Parathyroid adenoma (tissue), 2 donors: ENCODE data around the gene ZBTB3.

Experiments
- H2AFZ ChIP-seq: fragments of 300-600 bp; sonication (generic); one replicate; pipeline ENCODE4 v1.7.0; 2017; ENCODE audit warnings: antibody characterized with exemption, mild to moderate bottlenecking
- H3K27ac ChIP-seq: fragments of 300-600 bp; sonication (generic); one replicate; pipeline ENCODE4 v1.7.0; 2017
- H3K27me3 ChIP-seq: fragments of 300-600 bp; sonication (generic); one replicate; pipeline ENCODE4 v1.7.0; 2017; ENCODE audit warnings: low read length; ENCODE audit not compliant: control insufficient read depth, insufficient read depth
- H3K36me3 ChIP-seq: fragments of 300-600 bp; sonication (generic); one replicate; pipeline ENCODE4 v1.7.0; 2017; ENCODE audit warnings: low read length; ENCODE audit not compliant: control insufficient read depth, insufficient read depth
- H3K4me1 ChIP-seq: fragments of 300-600 bp; sonication (generic); one replicate; pipeline ENCODE4 v1.7.0; 2017; ENCODE audit warnings: control low read depth
- H3K4me2 ChIP-seq: fragments of 300-600 bp; sonication (generic); one replicate; pipeline ENCODE4 v1.7.0; 2017; ENCODE audit warnings: low read length
- H3K4me3 ChIP-seq: fragments of 300-600 bp; sonication (generic); one replicate; pipeline ENCODE4 v1.7.0; 2017; ENCODE audit warnings: low read depth, low read length
- H3K79me2 ChIP-seq: fragments of 300-600 bp; sonication (generic); one replicate; pipeline ENCODE4 v1.7.0; 2017; ENCODE audit warnings: control low read depth
- H3K9ac ChIP-seq: fragments of 300-600 bp; sonication (generic); one replicate; pipeline ENCODE4 v1.7.0; 2017; ENCODE audit warnings: mild to moderate bottlenecking
- H3K9me3 ChIP-seq: fragments of 300-600 bp; sonication (generic); one replicate; pipeline ENCODE4 v1.7.0; 2017; ENCODE audit warnings: low read length; ENCODE audit not compliant: control insufficient read depth
- CTCF ChIP-seq: fragments of 300-600 bp; sonication (generic); IDR thresholded peaks from one replicate; pipeline ENCODE4 v1.7.0; 2017; ENCODE audit warnings: antibody characterized with exemption, mild to moderate bottlenecking
- donor health status: primary hyperparathyroidism.

Gene ZBTB3

GRCh38 chr11:62728171-62728988 lies 25.6 kb downstream of the ZBTB3 start, which contains the start of gene TTC9C:
TTC9C (plus strand) TSS chr11:62728486; CDS start chr11:62728849, 363 bp downstream.
- peak within 1 kb of the TSS; percentile 28 for H3K9ac ChIP-seq
- peaks cover 9% of the 10 kb centered on the region for H3K4me1 ChIP-seq
- no peak for TF ChIP-seq CTCF

GRCh38 chr11:62727872-62728170 lies 26.1 kb downstream of the ZBTB3 start:
- H3K4me2 ChIP-seq = peak overlapping the region; percentile 94

More at GRCh38 chr11:62728171-62728988, 25.6 kb downstream of the ZBTB3 start, which contains the start of gene TTC9C:
- H3K4me2 ChIP-seq = peak within 1 kb of the TSS; percentile 94
- H3K36me3 ChIP-seq = no peaks in the 10 kb centered on the region
- H3K9me3 ChIP-seq = no peaks in the 10 kb centered on the region
- H2AFZ ChIP-seq = peak within 1 kb of the TSS; percentile 88
- H3K79me2 ChIP-seq = peaks cover 32% of the 10 kb centered on the region
- peak within 1 kb of the TSS; percentile 88 for H3K4me3 ChIP-seq
- peak within 1 kb of the TSS; percentile 94 for H3K27ac ChIP-seq
- H3K27me3 ChIP-seq = no peaks in the 10 kb centered on the region

GRCh38 chr11:62727165-62727871 lies 26.6 kb downstream of the ZBTB3 start, which contains the start of gene HNRNPUL2:
HNRNPUL2 (minus strand) TSS chr11:62727457; CDS start chr11:62727156, 301 bp downstream.
- H2AFZ ChIP-seq = peak within 1 kb of the TSS; percentile 88
- peak; percentile 5 for TF ChIP-seq CTCF
- H3K4me2 ChIP-seq = peak within 1 kb of the TSS; percentile 94
- no peaks in the 10 kb centered on the region for H3K9me3 ChIP-seq
- peak within 1 kb of the TSS; percentile 94 for H3K27ac ChIP-seq
- H3K9ac ChIP-seq = peak within 1 kb of the TSS; percentile 28
- peaks cover 41% of the 10 kb centered on the region for H3K79me2 ChIP-seq
- H3K4me1 ChIP-seq = peaks cover 9% of the 10 kb centered on the region
- H3K4me3 ChIP-seq = peak within 1 kb of the TSS; percentile 88
- H3K27me3 ChIP-seq = no peaks in the 10 kb centered on the region
- no peaks in the 10 kb centered on the region for H3K36me3 ChIP-seq

More at GRCh38 chr11:62727872-62728170, 26.1 kb downstream of the ZBTB3 start:
- peaks cover 9% of the 10 kb centered on the region for H3K4me1 ChIP-seq
- peak overlapping the region; percentile 88 for H3K4me3 ChIP-seq
- no peaks in the 10 kb centered on the region for H3K36me3 ChIP-seq
- H3K27ac ChIP-seq = peak overlapping the region; percentile 94
- no peak overlapping the region for H3K9ac ChIP-seq
- H3K9me3 ChIP-seq = no peaks in the 10 kb centered on the region
- peak overlapping the region; percentile 88 for H2AFZ ChIP-seq
- TF ChIP-seq CTCF = no peak
- peaks cover 37% of the 10 kb centered on the region for H3K79me2 ChIP-seq
- no peaks in the 10 kb centered on the region for H3K27me3 ChIP-seq

- peak overlapping the region; percentile 87 for H3K4me2 ChIP-seq
- H3K4me1 ChIP-seq = peaks cover 9% of the 10 kb centered on the region
- no peak for TF ChIP-seq CTCF
- H3K79me2 ChIP-seq = peaks cover 43% of the 10 kb centered on the region
- H3K9me3 ChIP-seq = no peaks in the 10 kb centered on the region
- peak overlapping the region; percentile 88 for H2AFZ ChIP-seq
- H3K4me3 ChIP-seq = peak overlapping the region; percentile 88
- H3K27ac ChIP-seq = peak overlapping the region; percentile 94
- H3K36me3 ChIP-seq = no peaks in the 10 kb centered on the region
- H3K27me3 ChIP-seq = no peaks in the 10 kb centered on the region
- H3K9ac ChIP-seq = no peak overlapping the region
These were observed 27.1 kb downstream of the ZBTB3 start for GRCh38 chr11:62726915-62727164.
